ENCODE results near the gene CEP72.
"Not testable (repeated sequence)": the region's sequence is repeated elsewhere in the genome, so short reads cannot be mapped to it uniquely, and the experiment has no call there.

Gene CEP72, protein sequence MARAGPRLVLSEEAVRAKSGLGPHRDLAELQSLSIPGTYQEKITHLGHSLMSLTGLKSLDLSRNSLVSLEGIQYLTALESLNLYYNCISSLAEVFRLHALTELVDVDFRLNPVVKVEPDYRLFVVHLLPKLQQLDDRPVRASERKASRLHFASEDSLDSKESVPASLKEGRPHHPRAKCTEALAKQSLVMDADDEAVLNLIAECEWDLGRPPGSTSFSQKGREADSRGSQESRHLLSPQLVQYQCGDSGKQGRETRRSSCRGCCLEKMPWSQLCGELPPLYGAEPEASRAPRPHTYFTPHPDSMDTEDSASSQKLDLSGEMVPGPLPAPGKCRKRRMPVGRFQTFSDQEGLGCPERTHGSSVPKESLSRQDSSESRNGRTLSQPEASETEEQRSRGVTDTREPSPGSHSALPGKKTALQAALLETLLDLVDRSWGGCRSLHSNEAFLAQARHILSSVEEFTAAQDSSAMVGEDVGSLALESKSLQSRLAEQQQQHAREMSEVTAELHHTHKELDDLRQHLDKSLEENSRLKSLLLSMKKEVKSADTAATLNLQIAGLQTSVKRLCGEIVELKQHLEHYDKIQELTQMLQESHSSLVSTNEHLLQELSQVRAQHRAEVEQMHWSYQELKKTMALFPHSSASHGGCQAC
- 0.92 to 7.8 (median 3.2) reads per million in 17 experiments for total RNA-seq

DNA sequence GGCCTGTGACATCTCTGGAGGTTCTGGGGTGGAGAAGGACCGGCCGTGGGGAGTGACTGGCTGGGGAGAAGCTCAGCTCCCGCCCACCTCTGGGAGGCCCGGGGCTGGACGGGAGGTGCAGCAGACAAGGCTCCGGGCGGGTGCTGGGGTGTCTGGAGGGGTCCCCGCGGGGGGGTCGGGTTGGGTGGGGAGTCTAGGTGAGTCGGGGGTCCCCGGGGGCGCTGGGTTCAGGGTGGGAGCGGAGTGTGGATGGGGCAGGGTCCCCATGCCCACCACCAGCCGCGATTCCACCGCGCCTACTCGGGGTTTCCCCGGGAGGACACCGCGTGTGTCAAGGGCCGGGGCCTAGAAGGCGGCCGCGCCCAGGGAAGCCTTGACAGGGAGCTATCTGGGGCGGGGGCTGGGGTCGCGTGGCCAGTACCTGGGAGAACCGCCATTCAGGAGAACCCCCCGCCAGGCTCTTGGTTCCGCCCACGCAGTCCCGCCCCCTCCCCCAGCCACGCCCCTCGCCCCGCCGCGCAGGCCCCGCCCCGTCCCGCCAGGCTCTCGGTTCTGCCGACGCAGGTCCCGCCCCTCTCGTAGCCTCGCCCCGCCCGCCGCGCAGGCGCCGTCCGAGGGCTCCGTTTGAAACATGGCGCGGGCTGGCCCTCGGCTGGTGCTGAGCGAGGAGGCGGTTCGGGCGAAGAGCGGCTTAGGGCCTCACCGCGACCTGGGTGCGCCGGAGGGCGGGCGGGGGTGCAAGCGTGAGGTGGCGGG lies at the start of gene CEP72:
TSS of gene CEP72 (plus strand) at position 610 of the 756 bp plus-strand sequence. CDS start at position 632, 22 bp downstream.
- DNase-seq = peak; percentile 91 to 98 (median 96)

DNA sequence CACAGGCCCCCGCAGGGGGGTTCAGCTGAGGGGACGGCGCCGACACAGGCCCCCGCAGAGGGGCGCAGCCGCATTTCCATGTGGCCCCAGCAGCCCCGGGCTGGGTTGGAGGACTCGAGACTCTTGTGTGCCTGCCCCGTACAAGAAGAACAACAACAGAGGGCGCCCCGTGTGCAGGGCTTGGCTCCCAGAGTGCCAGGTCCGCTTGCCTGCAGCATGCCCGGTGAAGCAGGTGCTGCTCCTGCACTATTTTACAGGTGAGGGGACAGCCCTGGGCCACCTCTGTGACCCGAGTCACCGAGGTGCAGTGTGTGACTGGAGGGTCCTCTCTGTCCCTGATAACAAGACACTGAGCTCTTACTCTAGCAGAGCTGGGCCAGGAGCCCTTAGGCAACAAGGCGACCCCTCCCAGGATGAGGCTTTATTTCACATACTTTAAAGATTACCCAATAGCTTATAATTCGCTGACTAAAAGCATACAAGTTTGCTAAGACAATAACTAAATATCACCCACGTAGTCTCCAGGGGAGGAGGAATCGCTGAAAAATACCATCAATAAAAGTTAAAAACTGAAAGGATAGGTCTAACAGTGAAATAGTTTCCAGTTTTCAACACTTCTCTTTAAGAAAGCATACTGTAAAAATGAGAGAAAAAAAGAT lies 46.2 kb upstream of the CEP72 start:
- no peak for DNase-seq

DNA sequence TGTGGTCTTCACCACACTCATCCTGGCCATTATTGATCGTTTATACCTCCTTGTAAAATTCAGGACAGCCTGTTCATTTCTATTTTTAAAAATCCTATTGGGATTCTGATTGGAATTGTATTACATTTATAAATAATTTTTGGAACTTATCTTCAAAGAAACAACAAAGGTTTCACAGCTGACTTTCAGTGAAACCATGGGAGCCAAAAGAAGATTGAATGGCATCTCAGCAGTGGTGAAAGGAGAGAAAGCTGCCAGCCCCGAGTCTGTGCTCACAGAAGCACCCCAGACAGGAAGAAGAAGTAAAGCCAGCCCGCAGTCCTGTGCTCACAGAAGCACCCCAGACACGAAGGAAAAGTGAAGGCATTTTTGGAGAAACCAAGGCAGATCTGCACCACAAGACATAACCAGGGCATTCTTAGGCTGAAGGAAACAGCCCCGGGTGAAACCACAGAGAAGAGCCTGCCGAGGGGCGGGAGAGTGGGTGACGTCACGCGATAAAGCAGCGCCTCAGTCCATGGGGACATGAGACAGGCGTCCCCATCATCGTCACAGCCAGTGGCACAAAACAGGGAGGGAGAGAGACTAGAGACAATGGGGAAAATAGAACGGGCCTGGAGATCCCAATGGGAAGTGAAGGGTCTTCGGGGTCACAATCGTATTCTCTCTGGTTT lies 45.4 kb upstream of the CEP72 start:
- no peak for DNase-seq

DNA sequence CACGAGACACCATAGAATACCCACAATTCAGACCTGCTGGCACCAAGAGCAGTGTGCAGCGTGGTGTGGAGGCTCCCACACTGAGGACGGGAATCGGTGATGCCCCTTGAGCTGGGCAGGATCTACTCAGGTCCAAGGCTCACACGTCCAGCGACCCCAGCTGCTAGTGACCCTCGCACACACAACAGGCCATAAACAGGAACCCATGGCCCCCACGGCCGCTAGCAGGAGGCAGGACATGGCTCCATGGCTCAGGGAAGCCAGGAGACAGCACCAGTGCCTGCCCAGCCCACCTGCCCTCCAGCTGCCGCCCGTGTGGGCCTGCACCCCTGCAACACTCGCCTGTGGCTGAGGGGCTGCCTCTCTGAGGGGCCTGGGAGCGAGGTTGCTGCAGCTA lies 44.5 kb upstream of the CEP72 start:
- no peak for DNase-seq

DNA sequence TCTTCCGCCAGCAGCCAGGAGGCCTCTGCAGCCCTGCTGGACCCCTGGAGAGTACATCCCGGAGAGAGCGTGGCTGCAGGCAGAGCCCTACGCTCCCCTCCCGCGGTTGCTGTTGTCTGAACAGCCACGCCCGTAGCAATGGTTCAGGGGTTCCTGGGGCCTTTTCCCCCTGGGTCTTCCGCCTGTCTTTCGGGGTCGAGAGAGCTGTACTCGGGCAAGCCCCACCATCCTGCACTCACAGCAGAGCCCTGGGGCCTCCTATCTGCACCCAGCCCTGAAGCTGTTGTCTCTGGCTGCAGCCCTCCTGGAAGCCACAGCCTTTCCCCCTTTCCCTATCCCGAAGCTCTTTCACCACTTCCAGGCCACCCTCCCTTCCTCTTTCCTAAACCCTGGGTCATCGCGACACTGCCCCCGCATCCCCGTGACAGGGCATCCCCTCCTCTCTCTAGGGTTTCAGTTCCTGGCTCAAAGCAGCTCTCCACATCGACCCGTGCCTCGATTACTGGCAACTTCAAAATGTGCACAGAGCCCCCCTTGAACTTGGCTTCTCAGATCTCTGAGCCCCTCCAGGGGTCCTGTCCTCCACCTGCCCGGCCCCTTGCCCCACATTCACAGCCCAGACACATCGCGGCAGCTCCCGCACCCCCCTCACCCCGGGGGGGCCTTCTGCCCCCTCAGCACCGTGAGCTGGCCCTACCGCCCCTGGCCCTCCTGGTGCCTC lies 43.9 kb upstream of the CEP72 start:
- peak in 1 of 4 experiments; percentile 35 for DNase-seq

DNA sequence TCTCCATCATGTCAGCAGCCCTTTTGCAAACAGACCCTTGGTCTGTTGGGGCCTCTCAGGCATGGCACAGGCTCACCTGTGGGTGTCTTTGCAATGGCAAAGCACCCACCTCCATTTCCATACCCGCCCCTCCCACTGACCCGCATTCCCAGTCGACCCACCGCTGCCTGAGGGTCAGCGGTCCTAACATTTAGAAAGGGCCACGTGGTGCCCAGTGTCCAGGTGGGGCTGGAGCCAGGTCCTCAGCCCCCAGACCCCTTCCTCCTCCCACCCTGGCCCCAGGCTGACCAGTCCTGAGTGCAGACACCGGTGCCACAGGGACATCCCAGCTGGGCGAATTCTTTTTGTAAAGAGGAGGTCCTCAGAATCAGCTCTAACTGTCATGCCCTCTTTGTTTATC lies 43.3 kb upstream of the CEP72 start:
- no peak for DNase-seq

DNA sequence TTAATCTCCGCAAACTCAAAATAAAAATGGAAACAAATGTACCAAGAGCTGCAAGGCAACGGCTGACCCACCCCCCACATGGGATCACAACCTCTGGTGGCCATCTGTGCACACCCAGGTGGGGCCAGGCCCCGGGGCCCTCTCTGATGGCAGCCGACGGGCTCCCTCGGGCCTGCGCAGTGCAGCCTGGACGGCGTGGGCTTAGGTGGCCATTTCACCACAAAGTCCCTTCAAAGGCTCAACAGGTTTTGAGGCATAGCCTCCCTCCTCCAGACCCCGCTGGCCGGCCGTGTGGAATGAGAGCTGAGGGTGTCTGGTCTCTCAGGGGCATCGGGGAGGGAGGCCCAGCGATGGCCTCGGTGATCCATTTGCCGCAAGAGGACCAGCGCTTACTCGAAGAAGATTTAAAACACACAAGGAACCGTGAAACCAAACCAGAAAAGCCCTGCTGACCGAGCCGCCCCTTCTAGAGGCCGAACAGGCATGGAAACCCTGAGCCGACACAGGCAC lies 42.7 kb upstream of the CEP72 start:
- no peak for DNase-seq

DNA sequence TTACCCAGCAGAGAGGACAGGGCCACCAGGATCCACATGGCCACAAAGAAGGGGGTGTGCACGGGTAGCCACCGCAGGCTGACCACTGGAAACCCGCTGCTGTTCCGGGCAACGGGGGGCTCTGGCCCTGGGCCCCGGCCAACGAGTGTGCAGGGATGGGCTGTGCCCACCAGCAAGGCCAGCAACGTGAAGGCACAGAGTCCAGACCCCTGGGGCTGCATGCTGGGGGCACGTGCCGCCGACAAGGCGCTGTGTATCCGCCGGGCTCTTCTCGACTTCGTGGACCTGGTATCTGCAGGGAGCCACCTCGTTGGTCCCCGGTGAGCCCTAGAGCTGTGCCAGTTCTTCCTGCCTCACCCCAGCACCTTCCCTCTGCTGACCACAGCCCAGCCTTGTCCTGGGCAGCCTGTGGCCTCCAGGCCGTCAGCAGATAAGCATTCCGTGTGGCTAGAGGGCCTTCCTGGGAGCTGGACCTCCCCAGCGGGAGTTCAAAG lies 42.2 kb upstream of the CEP72 start:
- no peak for DNase-seq

DNA sequence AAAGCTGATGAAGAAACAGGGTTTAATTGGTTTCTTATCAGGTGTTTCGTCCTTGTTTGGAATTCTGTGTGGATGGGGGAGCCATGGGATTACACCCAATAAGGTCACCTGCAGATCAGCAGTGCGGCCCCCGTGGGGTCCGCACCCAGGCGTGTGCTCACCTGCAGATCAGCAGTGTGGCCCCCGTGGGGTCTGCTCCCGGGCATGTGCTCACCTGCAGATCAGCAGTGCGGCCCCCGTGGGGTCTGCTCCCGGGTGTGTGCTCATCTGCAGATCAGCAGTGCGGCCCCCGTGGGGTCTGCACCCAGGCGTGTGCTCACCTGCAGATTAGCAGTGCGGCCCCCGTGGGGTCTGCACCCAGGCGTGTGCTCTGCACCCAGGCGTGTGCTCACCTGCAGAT lies 41.7 kb upstream of the CEP72 start:
- no peak for DNase-seq

DNA sequence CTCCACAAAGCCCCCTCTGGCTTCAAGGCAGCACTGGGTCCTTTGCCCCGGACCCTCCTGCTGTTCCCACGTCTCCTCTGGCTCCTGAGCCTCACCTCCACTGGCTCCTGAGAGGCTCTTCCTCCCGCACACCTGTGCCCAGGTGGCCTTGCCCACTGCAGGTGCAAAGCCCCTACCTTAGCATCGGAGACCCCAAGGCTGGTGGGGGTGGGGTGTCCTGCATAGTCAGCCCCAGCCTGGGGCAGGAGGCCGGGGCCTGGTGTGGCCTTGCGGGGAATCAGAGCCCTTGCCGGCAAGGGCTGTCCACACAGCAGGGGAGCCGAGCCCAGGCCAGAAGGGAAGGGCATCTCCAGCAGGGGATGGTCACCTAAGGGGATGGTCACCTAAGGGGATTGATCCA lies 41.3 kb upstream of the CEP72 start:
- DNase-seq = no peak

DNA sequence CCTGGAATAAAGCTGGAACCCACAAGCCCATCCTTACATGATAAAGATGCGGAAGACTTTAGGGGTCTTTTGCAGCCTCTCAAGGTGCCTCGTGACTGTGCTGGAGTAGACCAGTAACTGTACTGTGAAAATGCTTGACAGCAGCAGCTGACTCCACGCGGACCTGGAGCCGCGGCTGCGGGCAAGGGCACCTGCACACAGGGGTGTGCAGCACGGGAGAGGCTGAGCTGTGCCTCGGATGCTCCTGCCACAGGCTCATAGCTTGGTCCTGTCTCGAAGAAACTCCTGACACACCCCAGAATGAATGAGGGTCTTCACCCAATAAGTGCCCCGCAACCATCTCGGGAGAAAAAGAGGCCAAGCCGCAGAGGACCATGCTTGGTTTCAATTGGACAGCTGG lies 40.3 kb upstream of the CEP72 start:
- no peak for DNase-seq

DNA sequence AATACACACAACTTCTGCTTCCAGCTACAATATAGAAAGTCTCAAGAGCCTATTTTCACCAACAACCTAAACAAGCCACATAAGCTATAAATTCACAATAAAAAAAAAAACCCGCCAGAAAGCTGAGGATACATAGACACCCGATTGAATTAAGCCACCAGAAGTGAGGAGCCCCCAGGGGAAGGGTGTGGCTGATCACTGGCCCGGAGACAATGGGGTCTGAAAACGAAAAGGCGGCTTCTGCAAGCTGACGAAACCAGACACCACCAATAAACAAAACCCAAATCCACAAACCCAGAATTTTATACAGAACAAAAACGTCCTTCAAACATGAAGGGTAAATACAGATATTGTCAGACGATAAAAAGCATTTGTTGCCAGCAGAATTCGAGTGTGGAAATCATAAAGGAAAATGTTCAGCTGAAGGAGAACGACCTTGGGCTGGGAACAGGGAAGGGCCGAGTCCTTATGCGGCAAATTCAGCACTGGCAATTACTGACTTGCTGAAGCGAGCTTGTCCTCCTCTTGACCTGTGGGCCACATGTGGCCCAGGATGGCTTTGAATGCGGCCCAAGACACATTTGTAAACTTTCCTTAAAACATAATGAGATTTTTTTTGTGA lies 39.6 kb upstream of the CEP72 start:
- DNase-seq = no peak

DNA sequence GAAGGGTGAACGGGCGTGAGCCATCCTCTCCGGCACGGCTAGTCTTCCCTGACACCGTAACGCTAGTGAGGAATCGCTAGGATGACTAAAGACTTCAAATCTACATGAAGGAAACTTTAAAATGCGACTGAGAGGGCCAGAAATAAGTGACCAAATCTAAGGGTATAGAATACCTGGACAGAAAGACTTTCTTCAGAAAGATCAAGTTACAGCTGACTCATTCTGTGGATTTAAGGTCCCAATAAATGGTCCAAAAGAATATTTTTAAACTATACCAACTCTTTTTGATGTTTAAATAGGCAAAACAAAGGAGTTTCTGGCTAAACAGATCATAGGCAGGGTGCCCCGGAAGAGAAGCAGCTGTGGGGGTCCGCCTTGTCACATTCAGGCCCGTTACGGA lies 38.9 kb upstream of the CEP72 start:
- DNase-seq = no peak

DNA sequence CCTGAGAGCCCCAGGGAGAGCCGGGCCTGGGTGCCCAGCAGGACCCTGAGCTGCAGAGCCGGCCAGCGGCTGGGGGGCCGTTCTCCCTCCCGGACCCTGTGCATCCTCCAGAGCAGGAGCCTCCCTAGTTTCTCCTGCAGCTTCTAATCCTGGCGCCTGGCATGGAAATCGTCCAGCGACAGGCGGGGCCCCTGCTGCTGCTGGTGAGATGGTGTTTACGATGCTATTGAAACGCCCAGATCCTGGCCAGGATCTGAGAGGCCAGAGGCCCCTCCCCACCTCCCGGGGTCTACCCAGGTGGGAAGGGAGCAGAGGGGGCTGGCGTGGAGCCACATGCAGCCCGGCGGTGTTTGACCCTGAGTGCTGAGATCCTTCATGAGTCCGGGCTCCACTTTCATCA lies 38.2 kb upstream of the CEP72 start:
- no peak for DNase-seq

DNA sequence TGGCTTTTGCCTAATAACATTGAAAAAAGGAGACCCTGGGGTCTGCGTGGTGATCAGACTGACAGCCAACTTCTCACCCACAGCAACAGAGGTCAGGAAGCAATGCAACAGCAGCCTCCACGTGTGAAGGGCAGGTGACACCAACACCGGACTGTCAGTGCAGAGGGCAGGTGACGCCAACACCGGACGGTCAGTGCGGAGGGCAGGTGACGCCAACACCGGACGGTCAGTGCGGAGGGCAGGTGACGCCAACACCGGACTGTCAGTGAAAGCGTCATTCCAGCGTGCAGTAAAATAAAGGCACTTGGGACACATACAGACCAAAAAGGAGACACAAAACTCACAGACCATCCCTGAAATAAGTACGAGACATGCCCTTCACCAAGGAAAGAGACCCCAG lies 37.2 kb upstream of the CEP72 start:
- no peak for DNase-seq

DNA sequence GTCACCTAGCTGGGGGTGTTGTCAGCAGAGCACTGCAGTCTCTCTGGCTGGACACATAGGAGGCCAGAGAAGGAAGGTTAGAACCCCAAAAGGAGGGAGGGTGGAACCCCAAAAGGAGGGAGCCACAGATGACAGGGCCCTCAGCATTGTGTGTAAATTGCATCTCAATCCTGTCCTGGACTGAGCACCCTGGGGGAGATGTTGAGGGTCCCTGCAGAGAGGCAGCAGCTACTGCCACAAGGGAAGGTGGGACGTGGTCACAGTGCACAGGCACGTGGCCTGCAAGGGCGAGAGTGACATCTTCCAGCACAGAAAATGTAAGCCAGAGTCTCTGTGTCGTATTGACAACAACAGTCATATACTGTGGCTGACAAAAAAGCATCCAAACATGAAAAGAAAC lies 36.5 kb upstream of the CEP72 start:
- DNase-seq = no peak

DNA sequence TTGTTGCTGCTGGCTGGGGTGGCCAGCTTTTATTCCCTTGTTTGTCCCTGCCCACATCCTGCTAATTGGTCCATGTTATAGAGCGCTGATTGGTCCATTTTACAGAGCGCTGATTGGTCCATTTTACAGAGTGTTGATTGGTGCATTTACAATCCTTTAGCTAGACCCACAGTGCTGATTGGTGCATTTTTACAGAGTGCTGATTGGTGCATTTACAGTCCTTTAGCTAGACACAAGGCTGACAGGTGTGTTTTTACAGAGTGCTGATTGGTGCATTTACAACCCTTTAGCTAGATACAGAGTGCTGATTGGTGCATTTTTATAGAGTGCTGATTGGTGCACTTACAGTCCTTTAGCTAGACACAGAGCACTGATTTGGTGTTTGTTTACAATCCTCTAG lies 34.9 kb upstream of the CEP72 start:
- not testable (repeated sequence) for DNase-seq

DNA sequence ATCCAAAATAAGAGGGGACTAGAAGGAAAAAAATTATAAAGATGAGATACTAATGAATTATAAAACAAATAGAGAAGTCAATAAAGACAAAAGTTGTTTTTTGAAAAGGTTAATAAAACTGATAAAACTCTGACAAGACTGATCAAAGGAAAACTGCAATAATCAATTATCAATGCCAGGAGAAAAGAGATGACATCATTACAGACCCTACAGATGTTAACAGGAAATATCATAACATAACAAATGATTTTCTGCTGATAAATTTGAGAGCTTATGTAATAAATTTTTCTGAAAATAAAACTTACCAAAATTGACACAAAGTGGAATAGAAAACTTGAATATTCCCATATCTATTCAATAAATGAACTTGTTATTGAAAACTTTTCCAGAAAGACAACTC lies 34.3 kb upstream of the CEP72 start:
- no peak for DNase-seq

DNA sequence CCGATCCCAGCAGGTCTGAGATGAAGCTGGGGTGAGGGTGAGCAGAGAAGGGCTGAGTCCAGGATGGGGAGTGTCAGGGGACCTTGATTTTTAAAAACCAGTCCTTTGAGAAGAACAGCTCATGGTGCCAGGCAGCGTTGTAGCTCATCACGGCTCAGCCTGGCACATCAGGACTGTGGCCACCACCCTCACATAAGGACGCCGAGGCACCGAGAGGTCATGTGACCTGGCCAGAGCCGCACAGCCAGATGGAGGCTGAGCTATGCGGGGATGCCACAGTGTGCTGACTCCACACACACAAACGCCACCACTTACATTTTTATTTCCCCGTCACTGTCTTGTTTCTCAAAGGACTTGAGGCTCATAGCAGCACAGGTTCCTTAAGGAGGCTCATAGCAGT lies 32.9 kb upstream of the CEP72 start:
- no peak for DNase-seq

DNA sequence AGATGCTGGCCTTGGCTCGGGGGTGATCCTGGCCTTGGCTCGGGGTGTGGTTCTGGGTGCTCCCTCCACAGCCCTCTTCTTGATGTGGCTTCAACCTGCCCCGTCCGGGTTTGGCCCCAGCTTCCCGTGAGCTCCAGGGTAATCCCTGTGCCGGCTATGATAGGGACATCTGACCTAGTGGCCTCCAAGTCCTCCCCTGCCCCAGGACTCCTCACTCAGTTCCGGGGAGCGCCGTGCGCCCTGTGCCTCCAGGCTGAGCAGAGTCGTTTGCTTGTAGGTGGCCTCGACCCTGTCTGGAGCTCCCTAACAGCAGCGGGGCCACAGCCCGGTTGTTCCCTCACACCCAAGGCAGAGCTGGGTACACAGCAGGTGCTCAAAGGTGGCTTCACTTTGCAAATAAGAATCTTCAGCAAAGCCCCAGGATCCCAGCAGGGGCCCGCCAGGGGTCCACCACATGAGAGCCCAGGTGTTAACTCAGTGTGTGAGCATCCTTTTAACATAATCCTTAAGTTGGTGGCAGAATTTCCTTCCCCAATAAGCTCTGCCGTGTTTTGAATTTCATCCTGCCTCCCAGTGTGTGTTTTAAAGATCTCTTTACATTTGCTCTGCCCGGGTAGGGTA lies 32.3 kb upstream of the CEP72 start:
- DNase-seq = no peak

All from suppressor macrophage (primary cell).